Neural progenitor cell (in vitro differentiated cells): ENCODE data around the gene RGS14. TPM values are rescaled to one million over a fixed set of nuclear protein-coding genes. Genes with fewer than 3 reads are reported as not detected.
"Not testable (repeated sequence)": the region's sequence is repeated elsewhere in the genome, so short reads cannot be mapped to it uniquely, and the experiment has no call there.

ENCODE experiments used
- DNase-seq: peaks from one replicate; pipeline ENCODE4 v3.0.0-alpha.2; 2016; ENCODE audit warnings: low spot score
- H2AFZ ChIP-seq: fragments of 200-600 bp; sonication (generic); replicated peaks from 2 replicates; pipeline ENCODE4 v1.6.1; 2016; ENCODE audit warnings: antibody characterized with exemption
- H3F3A ChIP-seq: fragments of 200-600 bp; sonication (generic); 2 replicates; pipeline ENCODE4 v1.6.1; 2016; ENCODE audit warnings: antibody characterized with exemption, low read depth
- H3K27ac ChIP-seq: fragments of 200-600 bp; sonication (generic); 2 replicates; pipeline ENCODE4 v1.5.1; 2016; ENCODE audit warnings: mild to moderate bottlenecking
- H3K27me3 ChIP-seq: fragments of 200-600 bp; sonication (generic); 2 replicates; pipeline ENCODE4 v1.6.1; 2016; ENCODE audit warnings: mild to moderate bottlenecking, moderate library complexity
- H3K36me3 ChIP-seq: fragments of 200-600 bp; sonication (generic); 2 replicates; pipeline ENCODE4 v1.5.1; 2016
- H3K4me1 ChIP-seq: fragments of 200-600 bp; sonication (generic); 2 replicates; pipeline ENCODE4 v1.6.1; 2016; ENCODE audit warnings: mixed run types
- H3K4me2 ChIP-seq: fragments of 200-600 bp; sonication (generic); 2 replicates; pipeline ENCODE4 v1.6.1; 2016
- H3K4me3 ChIP-seq: fragments of 200-600 bp; sonication (generic); 2 replicates; pipeline ENCODE4 v1.5.1; 2016
- H3K79me2 ChIP-seq: fragments of 200-600 bp; sonication (generic); 2 replicates; pipeline ENCODE4 v1.6.1; 2016; ENCODE audit warnings: low read depth
- H3K9ac ChIP-seq: fragments of 200-600 bp; sonication (generic); 2 replicates; pipeline ENCODE4 v1.6.1; 2016
- H3K9me3 ChIP-seq: fragments of 200-600 bp; sonication (generic); 2 replicates; pipeline ENCODE4 v1.5.1; 2016; ENCODE audit warnings: low read depth
- H4K20me1 ChIP-seq: fragments of 200-600 bp; sonication (generic); 2 replicates; pipeline ENCODE4 v1.6.1; 2016; ENCODE audit warnings: low read depth
- H3K27ac Mint-ChIP-seq: 3 replicates; pipeline ENCODE4 v1.8.0; 2021; ENCODE audit warnings: mixed read lengths
- H3K27me3 Mint-ChIP-seq: 2 replicates; pipeline ENCODE4 v1.8.0; 2022; ENCODE audit warnings: low read depth, mild to moderate bottlenecking, inconsistent platforms, moderate library complexity, mixed read lengths; ENCODE audit not compliant: insufficient read depth
- H3K36me3 Mint-ChIP-seq: 3 replicates; pipeline ENCODE4 v1.8.0; 2021; ENCODE audit warnings: mixed read lengths
- H3K4me1 Mint-ChIP-seq: 3 replicates; pipeline ENCODE4 v1.8.0; 2021; ENCODE audit warnings: mixed read lengths
- H3K4me3 Mint-ChIP-seq: 3 replicates; pipeline ENCODE4 v1.8.0; 2021; ENCODE audit warnings: mild to moderate bottlenecking, moderate library complexity, mixed read lengths
- H3K9me3 Mint-ChIP-seq: 3 replicates; pipeline ENCODE4 v1.8.0; 2020; ENCODE audit warnings: mixed read lengths
- EZH2 ChIP-seq: fragments of 200-600 bp; sonication (generic); IDR thresholded peaks from 2 replicates; pipeline ENCODE4 v1.6.1; 2017; ENCODE audit warnings: antibody characterized with exemption, mild to moderate bottlenecking, moderate library complexity
- EZH2phosphoT487 ChIP-seq: fragments of 200-600 bp; sonication (generic); IDR thresholded peaks from 2 replicates; pipeline ENCODE4 v1.6.1; 2017; ENCODE audit warnings: antibody characterized with exemption
- total RNA-seq: library from RNA; depleted of rRNA; stranded (reverse); fragments of >200 nt; gene quantifications from 2 replicates; pipeline ENCODE4 v1.2.3, GENCODE V29; 2015; ENCODE audit warnings: low replicate concordance
- TF ChIP-seq, protein P1 (sequence below): fragments of 200-600 bp; sonication (generic); IDR thresholded peaks from 2 replicates; pipeline ENCODE4 v1.5.1; 2017; ENCODE audit warnings: antibody characterized with exemption, mild to moderate bottlenecking

Gene RGS14
- total RNA-seq, 1 donor from 2014 or later: 3.2 TPM

GRCh38 chr5:177359451-177359851 lies 1.7 kb downstream of the RGS14 start:
- H3K27ac ChIP-seq: no peak overlapping the region
- H2AFZ ChIP-seq: no peak overlapping the region
- Mint-ChIP-seq H3K27ac (peak overlapping the region; percentile 78), H3K4me3 (no peak overlapping the region), H3K4me1 (peaks cover 46% of the 10 kb centered on the region), H3K9me3 (peaks cover 2% of the 10 kb centered on the region), H3K36me3 (no peaks in the 10 kb centered on the region), H3K27me3 (peaks cover 21% of the 10 kb centered on the region)
- peaks cover 10% of the 10 kb centered on the region for H3F3A ChIP-seq
- H3K36me3 ChIP-seq: no peaks in the 10 kb centered on the region
- no peaks in the 10 kb centered on the region for H3K9me3 ChIP-seq
- DNase-seq: no peak
- TF ChIP-seq EZH2: no peak
- TF ChIP-seq EZH2phosphoT487: no peak
- TF ChIP-seq, protein P1, sequence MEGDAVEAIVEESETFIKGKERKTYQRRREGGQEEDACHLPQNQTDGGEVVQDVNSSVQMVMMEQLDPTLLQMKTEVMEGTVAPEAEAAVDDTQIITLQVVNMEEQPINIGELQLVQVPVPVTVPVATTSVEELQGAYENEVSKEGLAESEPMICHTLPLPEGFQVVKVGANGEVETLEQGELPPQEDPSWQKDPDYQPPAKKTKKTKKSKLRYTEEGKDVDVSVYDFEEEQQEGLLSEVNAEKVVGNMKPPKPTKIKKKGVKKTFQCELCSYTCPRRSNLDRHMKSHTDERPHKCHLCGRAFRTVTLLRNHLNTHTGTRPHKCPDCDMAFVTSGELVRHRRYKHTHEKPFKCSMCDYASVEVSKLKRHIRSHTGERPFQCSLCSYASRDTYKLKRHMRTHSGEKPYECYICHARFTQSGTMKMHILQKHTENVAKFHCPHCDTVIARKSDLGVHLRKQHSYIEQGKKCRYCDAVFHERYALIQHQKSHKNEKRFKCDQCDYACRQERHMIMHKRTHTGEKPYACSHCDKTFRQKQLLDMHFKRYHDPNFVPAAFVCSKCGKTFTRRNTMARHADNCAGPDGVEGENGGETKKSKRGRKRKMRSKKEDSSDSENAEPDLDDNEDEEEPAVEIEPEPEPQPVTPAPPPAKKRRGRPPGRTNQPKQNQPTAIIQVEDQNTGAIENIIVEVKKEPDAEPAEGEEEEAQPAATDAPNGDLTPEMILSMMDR: no peak
- H3K79me2 ChIP-seq: no peaks in the 10 kb centered on the region
- peaks cover 6% of the 10 kb centered on the region for H3K4me1 ChIP-seq
- H4K20me1 ChIP-seq: no peaks in the 10 kb centered on the region
- H3K4me3 ChIP-seq: no peak overlapping the region
- peaks cover 25% of the 10 kb centered on the region for H3K27me3 ChIP-seq
- H3K9ac ChIP-seq: no peak overlapping the region
- no peak overlapping the region for H3K4me2 ChIP-seq

- H3K9ac ChIP-seq: no peak overlapping the region
- no peaks in the 10 kb centered on the region for H3K9me3 Mint-ChIP-seq
- H3K27me3 ChIP-seq: peaks cover 25% of the 10 kb centered on the region
- H3K27ac ChIP-seq: no peak overlapping the region
- peak overlapping the region; percentile 67 for H3K27ac Mint-ChIP-seq
- H3K36me3 Mint-ChIP-seq: no peaks in the 10 kb centered on the region
- no peak overlapping the region for H3K4me3 Mint-ChIP-seq
- no peak overlapping the region for H2AFZ ChIP-seq
- no peak overlapping the region for H3K4me3 ChIP-seq
- no peak for DNase-seq
- peaks cover 10% of the 10 kb centered on the region for H3F3A ChIP-seq
- H3K79me2 ChIP-seq: no peaks in the 10 kb centered on the region
- no peak overlapping the region for H3K4me2 ChIP-seq
- TF ChIP-seq, protein P1: no peak
- TF ChIP-seq EZH2phosphoT487 (no peak), EZH2 (no peak)
- peaks cover 22% of the 10 kb centered on the region for H3K27me3 Mint-ChIP-seq
- peaks cover 47% of the 10 kb centered on the region for H3K4me1 Mint-ChIP-seq
- H3K36me3 ChIP-seq: no peaks in the 10 kb centered on the region
- H3K9me3 ChIP-seq: no peaks in the 10 kb centered on the region
- H4K20me1 ChIP-seq: no peaks in the 10 kb centered on the region
- H3K4me1 ChIP-seq: peaks cover 6% of the 10 kb centered on the region
These were observed 2.1 kb downstream of the RGS14 start for GRCh38 chr5:177359860-177360259.

DNA sequence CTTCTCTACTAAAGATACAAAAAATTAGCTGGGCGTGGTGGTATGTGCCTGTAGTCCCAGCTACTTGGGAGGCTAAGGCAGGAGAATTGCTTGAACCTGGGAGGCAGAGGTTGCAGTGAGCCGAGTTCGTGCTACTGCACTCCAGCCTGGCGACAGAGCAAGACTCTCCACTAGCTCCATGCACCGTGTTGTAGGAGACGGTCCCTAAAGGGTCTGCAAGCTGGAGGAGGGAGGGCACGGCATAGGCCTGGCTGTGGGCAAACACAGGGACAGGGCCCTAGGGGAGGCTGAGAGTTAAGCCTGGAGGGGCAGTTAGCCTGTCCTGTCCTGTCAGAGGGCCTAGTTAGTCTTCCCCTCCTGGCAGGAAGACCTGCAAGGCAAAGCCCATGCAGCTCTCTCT lies 3.0 kb downstream of the RGS14 start:
- not testable (repeated sequence) for H3K4me3 ChIP-seq, H3K36me3 ChIP-seq, DNase-seq, H3K4me1 ChIP-seq, H3K4me3 Mint-ChIP-seq, H3K27ac ChIP-seq, H3K4me2 ChIP-seq, H2AFZ ChIP-seq, H3K9me3 Mint-ChIP-seq, H3K79me2 ChIP-seq, H4K20me1 ChIP-seq, H3K9me3 ChIP-seq, H3K36me3 Mint-ChIP-seq, H3K9ac ChIP-seq, H3K27ac Mint-ChIP-seq
- Histone ChIP-seq H3F3A (peaks cover 15% of the 10 kb centered on the region), H3K27me3 (peaks cover 27% of the 10 kb centered on the region)
- Mint-ChIP-seq H3K4me1 (peaks cover 52% of the 10 kb centered on the region), H3K27me3 (peaks cover 25% of the 10 kb centered on the region)

GRCh38 chr5:177361418-177362291 lies 3.9 kb downstream of the RGS14 start:
- Histone ChIP-seq H3K36me3 (no peaks in the 10 kb centered on the region), H3K9ac (no peak overlapping the region), H4K20me1 (no peaks in the 10 kb centered on the region), H3K27ac (no peak overlapping the region), H3K27me3 (peaks cover 27% of the 10 kb centered on the region), H3K4me2 (no peak overlapping the region), H3K79me2 (no peaks in the 10 kb centered on the region), H3F3A (peaks cover 24% of the 10 kb centered on the region), H3K9me3 (no peaks in the 10 kb centered on the region), H3K4me3 (no peak overlapping the region), H3K4me1 (peaks cover 19% of the 10 kb centered on the region), H2AFZ (no peak overlapping the region)
- H3K27ac Mint-ChIP-seq: no peak overlapping the region
- H3K27me3 Mint-ChIP-seq: peaks cover 21% of the 10 kb centered on the region
- H3K36me3 Mint-ChIP-seq: no peaks in the 10 kb centered on the region
- DNase-seq: no peak
- H3K4me3 Mint-ChIP-seq: peak overlapping the region; percentile 72
- peaks cover 59% of the 10 kb centered on the region for H3K4me1 Mint-ChIP-seq
- no peaks in the 10 kb centered on the region for H3K9me3 Mint-ChIP-seq
- no peak for TF ChIP-seq EZH2
